ENCODE results near the gene TTC23L. TPM values are rescaled to one million over a fixed set of nuclear protein-coding genes. Genes with fewer than 3 reads are reported as not detected.

TTC23L gene, protein sequence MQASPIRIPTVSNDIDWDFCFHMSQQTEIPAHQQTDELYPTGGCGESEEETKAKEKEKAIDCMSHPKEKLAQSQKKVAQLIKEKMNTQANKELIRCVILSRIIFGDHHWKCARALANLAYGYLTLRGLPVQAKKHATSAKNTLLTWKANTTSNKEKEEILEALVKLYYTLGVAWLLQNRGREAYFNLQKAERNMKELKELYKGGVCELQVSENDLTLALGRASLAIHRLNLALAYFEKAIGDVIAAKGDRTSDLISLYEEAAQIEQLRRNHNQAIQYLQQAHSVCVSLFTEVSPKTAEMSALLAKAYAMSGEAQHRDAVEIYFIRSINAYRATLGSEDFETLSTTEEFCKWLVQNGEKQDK
- total RNA-seq, result 0.15 TPM in 1 of 2 replicates, not detected in the other

DNA sequence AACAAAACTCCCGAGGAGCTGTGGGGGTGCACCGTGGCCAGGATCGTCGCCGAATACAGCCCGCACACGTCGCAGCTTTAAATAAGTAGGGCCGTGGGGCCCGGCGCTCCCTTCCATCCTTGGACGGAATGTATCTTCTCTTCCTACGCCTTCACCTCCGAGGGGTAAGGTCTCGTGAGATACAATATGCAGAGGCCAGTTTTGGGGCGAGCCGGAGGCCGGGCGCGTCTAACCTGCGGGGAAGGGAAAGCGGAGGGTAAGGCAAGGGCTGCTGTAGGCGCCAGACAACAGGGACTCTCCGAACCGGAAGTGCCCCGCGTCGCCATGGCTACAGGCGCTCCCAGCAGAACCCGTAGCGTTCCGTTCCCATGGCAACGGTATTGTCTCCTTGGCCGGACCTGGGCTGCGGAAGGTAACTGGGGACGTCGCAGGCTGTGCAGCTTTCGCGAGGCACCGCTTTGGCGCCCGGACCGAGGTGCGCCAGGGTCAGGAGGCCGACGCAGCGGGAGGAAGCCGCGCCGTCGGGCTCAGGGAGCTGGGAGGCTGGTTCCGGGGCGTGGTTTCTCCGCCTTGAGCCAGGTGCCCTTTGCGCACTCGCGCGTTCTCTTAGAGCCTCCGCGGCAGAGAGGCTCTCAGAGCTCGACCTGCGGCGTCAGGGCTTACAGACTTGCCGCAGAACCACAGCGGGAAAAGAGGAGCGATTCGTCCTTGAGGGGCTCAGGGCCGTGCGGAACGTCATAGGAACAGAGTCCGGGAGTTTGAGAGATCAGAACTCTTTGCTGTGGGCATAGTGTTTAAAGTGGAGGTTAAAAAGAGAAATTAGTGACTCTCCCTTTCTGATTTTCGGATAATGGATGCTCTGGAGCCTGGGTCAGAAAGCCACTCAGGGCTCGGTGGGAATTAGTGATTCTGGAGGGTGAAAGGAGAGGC, at the start of gene TTC23L:
TSS of gene TTC23L (plus strand) at position 380 of the 930 bp plus-strand sequence. CDS start 1,508 bp downstream, outside the sequence.

GRCh38 chr5:34915139-34915855, 76.3 kb downstream of the TTC23L start, which contains the start of the genes BRIX1 and RAD1:
TSS of gene BRIX1 (plus strand) at chr5:34915711. CDS start at chr5:34915739, 28 bp downstream.
TSS of gene RAD1 (minus strand) at chr5:34915504. CDS start at chr5:34914892, 612 bp downstream.

GRCh38 chr5:34929134-34929719, 90.3 kb downstream of the TTC23L start, which contains the start of gene DNAJC21:
TSS of gene DNAJC21 (plus strand) at chr5:34929559. CDS start at chr5:34929820, 261 bp downstream.

Other genes with a start within 250 kb of the TTC23L start
- gene RAI14, start 182.8 kb upstream of the TTC23L start, total RNA-seq, result 115 and 199 TPM in 2 replicates
- gene RAD1, start 76.3 kb downstream of the TTC23L start, total RNA-seq, result 17.3 and 23.7 TPM in 2 replicates
- gene BRIX1, start 76.5 kb downstream of the TTC23L start, total RNA-seq, result 47.7 and 49.7 TPM in 2 replicates
- gene DNAJC21, start 90.4 kb downstream of the TTC23L start, total RNA-seq, result 28.3 and 42.9 TPM in 2 replicates
- not detected in 2 replicates for gene AGXT2, start 208.8 kb downstream of the TTC23L start, total RNA-seq

Measured in epithelial cell of umbilical artery (primary cell).